Muscle of leg (tissue), 11 donors: ENCODE measurements around the gene DNAJC17. TPM values are rescaled to one million over a fixed set of nuclear protein-coding genes. Genes with fewer than 3 reads are reported as not detected.

Source experiments
- DNase-seq: peaks from one replicate; pipeline ENCODE4 v3.0.0; 2013
- H3K27ac ChIP-seq: one replicate; pipeline ENCODE4 v1.5.1; 2013; ENCODE audit warnings: mild to moderate bottlenecking, low read length, control low read depth
- H3K27me3 ChIP-seq: one replicate; pipeline ENCODE4 v1.6.1; 2013; ENCODE audit warnings: low read length; ENCODE audit not compliant: control insufficient read depth, insufficient read depth
- H3K36me3 ChIP-seq: one replicate; pipeline ENCODE4 v1.6.1; 2013; ENCODE audit warnings: low read length; ENCODE audit not compliant: control insufficient read depth, insufficient read depth
- H3K4me1 ChIP-seq: one replicate; pipeline ENCODE4 v1.6.1; 2013; ENCODE audit warnings: low read length; ENCODE audit not compliant: control insufficient read depth, insufficient read depth
- H3K4me3 ChIP-seq: one replicate; pipeline ENCODE4 v1.5.1; 2013; ENCODE audit warnings: low read length, control low read depth
- H3K9me3 ChIP-seq: replicated peaks from 2 replicates; pipeline ENCODE4 v1.6.1; 2013; ENCODE audit warnings: low read depth, low read length; ENCODE audit not compliant: control insufficient read depth
- WGBS: methylation state at CpG from one replicate; pipeline ENCODE4 v1.1.5; 2013; ENCODE audit warnings: missing lambda C conversion rate; ENCODE audit not compliant: insufficient coverage; 5-methylcytosine and 5-hydroxymethylcytosine counted together
- polyA plus RNA-seq, 8 donors: library from polyadenylated mRNA; unstranded; fragments of 120-200 nt; gene quantifications; one replicate each; pipeline versions ENCODE4 v1.2.1 to v1.2.3, GENCODE V29; 2013; ENCODE audit warnings: inconsistent platforms in 1 of 8, low replicate concordance in 1 of 8; ENCODE audit not compliant: insufficient read length in 8 of 8, insufficient read depth in 1 of 8
- total RNA-seq: library from RNA; stranded (reverse); fragments of 120-200 nt; gene quantifications from one replicate; pipeline ENCODE4 v1.2.4, GENCODE V29; 2013

The DNAJC17 gene
- total and polyA plus RNA-seq, 9 donors: 23.9 to 37.9 (median 30.4) TPM

GRCh38 chr15:40846841-40847222 lies 39.6 kb upstream of the DNAJC17 start:
- DNase-seq: no peak
- H3K4me3 ChIP-seq: no peak overlapping the region
- no peaks in the 10 kb centered on the region for H3K9me3 ChIP-seq
- H3K27ac ChIP-seq: no peak overlapping the region
- no peaks in the 10 kb centered on the region for H3K36me3 ChIP-seq
- peaks cover 35% of the 10 kb centered on the region for H3K27me3 ChIP-seq
- peaks cover 17% of the 10 kb centered on the region for H3K4me1 ChIP-seq

- H3K9me3 ChIP-seq: no peaks in the 10 kb centered on the region
- H3K27ac ChIP-seq: no peak overlapping the region
- H3K36me3 ChIP-seq: no peaks in the 10 kb centered on the region
- DNase-seq: no peak
- H3K4me1 ChIP-seq: peaks cover 17% of the 10 kb centered on the region
- 65% methylated on average over 6 of the region's 8 CpGs for WGBS
- H3K4me3 ChIP-seq: no peak overlapping the region
- peaks cover 35% of the 10 kb centered on the region for H3K27me3 ChIP-seq
Observed at GRCh38 chr15:40845511-40846284, 38.4 kb upstream of the DNAJC17 start.

GRCh38 chr15:40845036-40845435 lies 37.8 kb upstream of the DNAJC17 start:
- Histone ChIP-seq H3K4me1 (peaks cover 17% of the 10 kb centered on the region), H3K36me3 (no peaks in the 10 kb centered on the region), H3K4me3 (peak overlapping the region; percentile 34), H3K27me3 (peaks cover 35% of the 10 kb centered on the region), H3K9me3 (no peaks in the 10 kb centered on the region), H3K27ac (no peak overlapping the region)
- 20% methylated on average over 1 of the region's 12 CpGs for WGBS
- DNase-seq: no peak

GRCh38 chr15:40844696-40845030 lies 37.4 kb upstream of the DNAJC17 start:
- Histone ChIP-seq H3K27ac (no peak overlapping the region), H3K36me3 (no peaks in the 10 kb centered on the region), H3K27me3 (peaks cover 35% of the 10 kb centered on the region), H3K4me3 (peak overlapping the region; percentile 34), H3K9me3 (no peaks in the 10 kb centered on the region), H3K4me1 (peaks cover 17% of the 10 kb centered on the region)
- no peak for DNase-seq
- 3% methylated on average over 25 of the region's 28 CpGs for WGBS

GRCh38 chr15:40843885-40844695 lies 36.8 kb upstream of the DNAJC17 start, which contains the start of gene SPINT1:
SPINT1 (plus strand) TSS chr15:40844048; CDS start chr15:40844555, 507 bp downstream.
- H3K27me3 ChIP-seq: peaks cover 35% of the 10 kb centered on the region
- no peak for DNase-seq
- under 1% methylated on average over 89 of the region's 89 CpGs for WGBS
- H3K36me3 ChIP-seq: no peaks in the 10 kb centered on the region
- H3K27ac ChIP-seq: no peak within 1 kb of the TSS
- H3K4me1 ChIP-seq: peaks cover 17% of the 10 kb centered on the region
- peak within 1 kb of the TSS; percentile 34 for H3K4me3 ChIP-seq
- H3K9me3 ChIP-seq: no peaks in the 10 kb centered on the region

GRCh38 chr15:40843261-40843884 lies 36.1 kb upstream of the DNAJC17 start:
- H3K4me1 ChIP-seq: peaks cover 17% of the 10 kb centered on the region
- H3K36me3 ChIP-seq: no peaks in the 10 kb centered on the region
- H3K4me3 ChIP-seq: no peak overlapping the region
- no peak for DNase-seq
- H3K27me3 ChIP-seq: peaks cover 35% of the 10 kb centered on the region
- no peaks in the 10 kb centered on the region for H3K9me3 ChIP-seq
- 12% methylated on average over 34 of the region's 34 CpGs for whole genome bisulfite sequencing
- H3K27ac ChIP-seq: no peak overlapping the region

- Histone ChIP-seq H3K4me1 (peaks cover 12% of the 10 kb centered on the region), H3K27ac (no peak overlapping the region), H3K4me3 (no peak overlapping the region), H3K27me3 (peaks cover 35% of the 10 kb centered on the region), H3K36me3 (no peaks in the 10 kb centered on the region), H3K9me3 (no peaks in the 10 kb centered on the region)
- no CpG with 5 or more reads among the region's 2 CpGs for WGBS
- no peak for DNase-seq
Observed at GRCh38 chr15:40841741-40842140, 34.5 kb upstream of the DNAJC17 start.

GRCh38 chr15:40838756-40839155 lies 31.5 kb upstream of the DNAJC17 start:
- Histone ChIP-seq H3K36me3 (no peaks in the 10 kb centered on the region), H3K9me3 (no peaks in the 10 kb centered on the region), H3K4me3 (no peak overlapping the region), H3K27ac (no peak overlapping the region), H3K4me1 (no peaks in the 10 kb centered on the region), H3K27me3 (peaks cover 10% of the 10 kb centered on the region)
- DNase-seq: no peak
- 77% methylated on average over 3 of the region's 5 CpGs for whole genome bisulfite sequencing

GRCh38 chr15:40836020-40836419 lies 28.7 kb upstream of the DNAJC17 start:
- no peak overlapping the region for H3K27ac ChIP-seq
- H3K27me3 ChIP-seq: no peaks in the 10 kb centered on the region
- WGBS: no CpG with 5 or more reads among the region's 1 CpG
- no peak overlapping the region for H3K4me3 ChIP-seq
- H3K36me3 ChIP-seq: no peaks in the 10 kb centered on the region
- no peaks in the 10 kb centered on the region for H3K9me3 ChIP-seq
- H3K4me1 ChIP-seq: no peaks in the 10 kb centered on the region
- DNase-seq: no peak

GRCh38 chr15:40832903-40833302 lies 25.6 kb upstream of the DNAJC17 start:
- Histone ChIP-seq H3K4me1 (no peaks in the 10 kb centered on the region), H3K36me3 (no peaks in the 10 kb centered on the region), H3K27me3 (peaks cover 4% of the 10 kb centered on the region), H3K4me3 (no peak overlapping the region), H3K27ac (no peak overlapping the region), H3K9me3 (no peaks in the 10 kb centered on the region)
- DNase-seq: no peak
